Astrocyte (in vitro differentiated cells and primary cell): Measurements from ENCODE around the gene TCF7L2. TPM values are rescaled to one million over a fixed set of nuclear protein-coding genes. Genes with fewer than 3 reads are reported as not detected.

Experiments
- DNase-seq: peaks from one replicate; pipeline ENCODE4 v3.0.0-alpha.2; 2010; ENCODE audit warnings: low read depth
- FAIRE-seq: peaks from 2 replicates; lab custom pipeline; 2011; peaks lifted over from hg19 to GRCh38; lab: Jason Lieb, UNC
- H2AFZ ChIP-seq: 2 replicates; pipeline ENCODE4 v1.6.0; 2012; ENCODE audit warnings: low read depth, low read length, inconsistent platforms
- H3K27ac ChIP-seq: 2 replicates; pipeline ENCODE4 v1.5.1; 2011; ENCODE audit warnings: low read depth, low read length, inconsistent platforms
- H3K27me3 ChIP-seq: 2 replicates; pipeline ENCODE4 v1.6.0; 2011; ENCODE audit warnings: low read length, inconsistent platforms; ENCODE audit not compliant: insufficient read depth
- H3K36me3 ChIP-seq: 2 replicates; pipeline ENCODE4 v1.5.1; 2011; ENCODE audit warnings: low read length, inconsistent platforms; ENCODE audit not compliant: insufficient read depth
- H3K4me1 ChIP-seq: 2 replicates; pipeline ENCODE4 v1.5.1; 2011; ENCODE audit warnings: low read length, inconsistent platforms; ENCODE audit not compliant: insufficient read depth
- H3K4me2 ChIP-seq: 2 replicates; pipeline ENCODE4 v1.6.0; 2012; ENCODE audit warnings: low read length, inconsistent platforms
- H3K4me3 ChIP-seq: 2 replicates; pipeline ENCODE4 v1.5.1; 2011; ENCODE audit warnings: low read depth, mild to moderate bottlenecking, low read length, inconsistent platforms; ENCODE audit not compliant: insufficient read depth
- H3K79me2 ChIP-seq: 2 replicates; pipeline ENCODE4 v1.6.0; 2012; ENCODE audit warnings: mild to moderate bottlenecking, low read length, inconsistent platforms; ENCODE audit not compliant: insufficient read depth
- H3K9ac ChIP-seq: 2 replicates; pipeline ENCODE4 v1.6.0; 2012; ENCODE audit warnings: mild to moderate bottlenecking, low read length, inconsistent platforms
- H3K9me3 ChIP-seq: 2 replicates; pipeline ENCODE4 v1.5.1; 2012; ENCODE audit warnings: low read depth, mild to moderate bottlenecking, low read length, inconsistent platforms; ENCODE audit not compliant: insufficient read depth
- H4K20me1 ChIP-seq: 2 replicates; pipeline ENCODE4 v1.6.0; 2012; ENCODE audit warnings: low read length, inconsistent platforms; ENCODE audit not compliant: insufficient read depth
- H3K27ac Mint-ChIP-seq: one replicate; pipeline ENCODE4 v1.8.0; 2021; ENCODE audit warnings: mild to moderate bottlenecking, mixed read lengths; ENCODE audit not compliant: unreplicated experiment
- H3K27me3 Mint-ChIP-seq: one replicate; pipeline ENCODE4 v1.8.0; 2021; ENCODE audit warnings: low read depth, mixed read lengths; ENCODE audit not compliant: unreplicated experiment
- H3K36me3 Mint-ChIP-seq: one replicate; pipeline ENCODE4 v1.8.0; 2021; ENCODE audit warnings: low read depth, mixed read lengths; ENCODE audit not compliant: unreplicated experiment
- H3K4me1 Mint-ChIP-seq: one replicate; pipeline ENCODE4 v1.8.0; 2021; ENCODE audit warnings: low read depth, mixed read lengths; ENCODE audit not compliant: unreplicated experiment
- H3K4me3 Mint-ChIP-seq: one replicate; pipeline ENCODE4 v1.8.0; 2021; ENCODE audit warnings: mild to moderate bottlenecking, moderate library complexity, mixed read lengths; ENCODE audit not compliant: unreplicated experiment
- H3K9me3 Mint-ChIP-seq: one replicate; pipeline ENCODE4 v1.8.0; 2021; ENCODE audit warnings: mild to moderate bottlenecking, mixed read lengths; ENCODE audit not compliant: unreplicated experiment
- CTCF ChIP-seq: IDR thresholded peaks from 2 replicates; pipeline ENCODE4 v1.5.1; 2011; ENCODE audit warnings: low read depth, mild to moderate bottlenecking, inconsistent platforms, low read length, moderate library complexity; ENCODE audit not compliant: insufficient read depth
- EZH2 ChIP-seq: IDR thresholded peaks from 2 replicates; pipeline ENCODE4 v1.6.1; 2012; ENCODE audit warnings: mild to moderate bottlenecking, low read length, inconsistent platforms; ENCODE audit not compliant: insufficient read depth
- total RNA-seq: library from RNA; stranded (reverse); gene quantifications from 2 replicates; pipeline ENCODE4 v1.2.1, GENCODE V29; 2021

Gene TCF7L2
- total RNA-seq, 1 donor from 2014 or later, result 52.4 TPM

GRCh38 chr10:112955582-112956421 lies 5.8 kb downstream of the TCF7L2 start:
- Histone ChIP-seq H3K79me2 (peaks cover 85% of the 10 kb centered on the region), H3K9me3 (no peaks in the 10 kb centered on the region), H3K4me3 (peak overlapping the region; percentile 51), H3K27ac (peak overlapping the region; percentile 71), H4K20me1 (peaks cover 19% of the 10 kb centered on the region), H3K27me3 (no peaks in the 10 kb centered on the region), H3K4me1 (peaks cover 68% of the 10 kb centered on the region), H2AFZ (no peak overlapping the region), H3K4me2 (peak overlapping the region; percentile 90), H3K36me3 (no peaks in the 10 kb centered on the region), H3K9ac (peak overlapping the region; percentile 75)
- peaks cover 10% of the 10 kb centered on the region for H3K36me3 Mint-ChIP-seq
- TF ChIP-seq EZH2 (no peak), CTCF (no peak)
- peaks cover 47% of the 10 kb centered on the region for H3K4me1 Mint-ChIP-seq
- no peaks in the 10 kb centered on the region for H3K27me3 Mint-ChIP-seq
- H3K4me3 Mint-ChIP-seq, result peak overlapping the region; percentile 94
- FAIRE-seq (no peak), DNase-seq (peak; percentile 85)
- H3K9me3 Mint-ChIP-seq, result no peaks in the 10 kb centered on the region
- H3K27ac Mint-ChIP-seq, result peak overlapping the region; percentile 95

- H3K27ac ChIP-seq, result peak overlapping the region; percentile 71
Observed at GRCh38 chr10:112956631-112957350, 6.7 kb downstream of the TCF7L2 start.

More at GRCh38 chr10:112956631-112957350, 6.7 kb downstream of the TCF7L2 start:
- Mint-ChIP-seq H3K27me3 (no peaks in the 10 kb centered on the region), H3K27ac (peak overlapping the region; percentile 95), H3K36me3 (peaks cover 12% of the 10 kb centered on the region), H3K9me3 (no peaks in the 10 kb centered on the region), H3K4me1 (peaks cover 54% of the 10 kb centered on the region), H3K4me3 (peak overlapping the region; percentile 94)
- H4K20me1 ChIP-seq, result peaks cover 23% of the 10 kb centered on the region
- TF ChIP-seq EZH2 (no peak), CTCF (no peak)
- H3K27me3 ChIP-seq, result no peaks in the 10 kb centered on the region
- H3K36me3 ChIP-seq, result no peaks in the 10 kb centered on the region
- H3K4me1 ChIP-seq, result peaks cover 68% of the 10 kb centered on the region
- no peak overlapping the region for H2AFZ ChIP-seq
- no peaks in the 10 kb centered on the region for H3K9me3 ChIP-seq
- peaks cover 91% of the 10 kb centered on the region for H3K79me2 ChIP-seq
- H3K9ac ChIP-seq, result peak overlapping the region; percentile 75
- peak; percentile 23 for FAIRE-seq
- H3K4me3 ChIP-seq, result peak overlapping the region; percentile 24
- peak overlapping the region; percentile 90 for H3K4me2 ChIP-seq
- DNase-seq, result peak; percentile 36
